NCI-H1105 (cell line): ENCODE results near the gene GOLPH3.
"Not testable (repeated sequence)": the region's sequence is repeated elsewhere in the genome, so short reads cannot be mapped to it uniquely, and the experiment has no call there.

Source experiments
- DNase-seq: peaks from one replicate; lab custom pipeline; 2025; lab: John Stamatoyannopoulos, UW

GOLPH3 gene

GRCh38 chr5:32174011-32174870 is at the start of gene GOLPH3:
TSS of gene GOLPH3 (minus strand) at chr5:32174319. CDS start at chr5:32174034, 285 bp downstream.
- peak; percentile 88 for DNase-seq

DNA sequence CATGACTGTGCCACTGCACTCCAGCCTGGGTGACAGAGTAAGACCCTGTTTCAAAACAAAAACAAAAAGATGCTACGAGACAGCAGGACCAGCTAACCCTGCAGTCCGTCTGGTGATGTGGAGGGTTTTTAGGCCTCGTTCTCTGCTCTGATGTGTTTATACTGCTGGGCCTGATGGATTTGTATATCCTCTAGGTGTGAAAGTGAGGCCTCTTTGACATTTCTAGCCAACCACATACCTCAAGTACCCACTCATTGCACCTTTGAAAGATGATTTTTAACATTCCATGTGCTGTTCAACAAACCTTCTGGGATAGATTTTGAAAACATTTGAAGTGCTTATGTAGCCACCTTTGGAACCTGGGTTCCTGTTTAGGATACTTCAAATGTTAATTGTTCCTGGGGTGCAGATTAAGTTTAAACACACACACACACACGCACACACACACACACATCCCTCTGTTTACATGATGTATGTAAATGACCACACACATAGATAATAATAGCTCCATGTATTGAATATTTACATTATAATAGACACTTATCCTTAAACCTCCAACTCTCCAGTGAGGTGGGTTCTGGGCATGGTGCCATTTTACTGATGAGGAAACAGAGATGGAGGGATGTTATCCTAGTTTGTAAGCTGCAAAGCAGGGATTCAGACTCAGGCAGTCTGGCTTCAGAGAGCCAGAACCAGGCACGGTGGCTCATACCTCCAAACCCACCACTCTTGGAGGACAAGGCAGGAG is 48.8 kb upstream of the GOLPH3 start:
- peak; percentile 1 for DNase-seq

DNA sequence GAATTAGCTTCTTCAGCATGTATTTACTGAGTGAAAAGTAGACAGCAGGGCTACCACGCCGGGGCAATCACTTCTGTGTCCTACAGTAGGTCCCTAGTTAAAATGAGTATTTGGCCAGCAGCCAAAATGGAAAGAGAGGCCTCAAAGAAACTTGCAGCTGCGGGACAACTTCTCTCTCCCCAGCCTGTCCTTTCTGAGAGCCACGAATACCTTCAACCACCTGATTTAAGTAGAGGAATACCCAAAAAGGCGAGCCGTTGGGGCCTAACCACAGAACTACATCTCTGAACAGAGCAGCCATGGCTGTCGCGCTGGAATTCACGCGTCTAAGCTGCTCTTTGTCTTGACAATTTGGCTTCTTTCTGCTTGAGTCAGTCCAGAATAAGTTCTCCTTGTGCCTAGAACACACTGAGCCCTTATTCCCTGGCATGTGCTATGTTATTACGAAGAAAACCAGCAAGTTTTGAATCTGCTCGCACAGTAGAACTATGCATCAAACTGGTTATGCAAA is 43.8 kb upstream of the GOLPH3 start:
- peak; percentile 22 for DNase-seq

DNA sequence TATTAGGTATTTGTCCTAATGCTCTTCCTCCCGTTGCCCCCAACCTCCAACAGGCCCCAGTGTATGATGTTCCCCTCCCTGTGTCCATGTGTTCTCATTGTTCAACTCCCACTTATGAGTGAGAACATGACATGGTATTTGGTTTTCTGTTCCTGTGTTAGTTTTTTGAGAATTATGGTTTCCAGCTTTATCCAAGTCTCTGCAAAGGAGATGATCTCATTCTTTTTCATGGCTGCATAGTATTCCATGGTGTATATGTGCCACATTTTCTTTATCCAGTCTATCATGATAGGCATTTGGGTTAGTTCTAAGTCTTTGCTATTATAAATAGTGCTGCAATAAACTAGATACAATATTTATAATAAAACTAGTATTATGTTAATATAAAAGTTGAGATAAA is 40.2 kb upstream of the GOLPH3 start:
- DNase-seq = not testable (repeated sequence)

GRCh38 chr5:32210151-32210550 is 36.0 kb upstream of the GOLPH3 start:
- DNase-seq = no peak

- not testable (repeated sequence) for DNase-seq
Observed at GRCh38 chr5:32208837-32209236, 34.7 kb upstream of the GOLPH3 start.

GRCh38 chr5:32207355-32207634 is 33.2 kb upstream of the GOLPH3 start:
- DNase-seq = no peak

GRCh38 chr5:32206509-32207354 is 32.6 kb upstream of the GOLPH3 start:
- no peak for DNase-seq

- no peak for DNase-seq
Observed at GRCh38 chr5:32206053-32206452, 31.9 kb upstream of the GOLPH3 start.

GRCh38 chr5:32202394-32202793 is 28.3 kb upstream of the GOLPH3 start:
- no peak for DNase-seq

- no peak for DNase-seq
Observed at GRCh38 chr5:32201122-32201753, 27.1 kb upstream of the GOLPH3 start.

DNA sequence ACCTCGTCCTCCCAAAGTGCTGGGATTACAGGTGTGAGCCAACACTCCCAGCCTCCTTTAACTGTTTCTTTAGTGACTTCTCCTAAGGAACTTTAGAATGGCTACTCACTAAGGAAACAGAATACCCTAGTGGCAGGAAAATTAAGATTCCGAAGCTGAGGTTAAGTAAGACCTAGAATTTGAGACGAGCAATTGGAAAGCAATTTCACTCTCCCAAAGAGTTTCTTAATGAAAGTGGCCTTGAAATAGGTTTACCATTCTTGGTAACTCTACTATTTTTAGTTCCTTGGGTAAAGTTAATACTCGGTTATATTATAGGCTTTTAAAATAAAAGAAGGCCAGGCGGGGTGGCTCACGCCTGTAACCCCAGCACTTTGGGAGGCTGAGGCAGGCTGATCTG is 22.9 kb upstream of the GOLPH3 start:
- no peak for DNase-seq

- no peak for DNase-seq
Observed at GRCh38 chr5:32195265-32195664, 21.1 kb upstream of the GOLPH3 start.

DNA sequence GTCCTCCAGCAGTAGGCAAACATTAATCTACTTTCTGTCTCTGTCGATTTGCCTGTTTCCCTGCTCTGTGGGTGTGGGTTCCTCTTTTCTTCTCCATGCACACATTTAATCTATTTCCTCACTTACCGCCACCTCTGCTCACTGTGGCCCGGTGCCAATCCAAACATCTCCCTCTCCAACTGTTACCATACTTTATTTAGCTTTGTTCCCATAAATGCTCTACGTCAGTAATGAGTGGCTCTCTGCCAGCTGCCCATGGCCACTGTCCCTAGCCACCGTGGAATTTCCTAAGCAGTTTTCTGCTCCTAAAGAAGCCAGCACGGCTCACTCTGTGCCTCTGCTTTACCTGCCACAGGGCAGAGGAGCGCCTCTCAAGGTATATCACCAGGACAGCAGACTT is 19.5 kb upstream of the GOLPH3 start:
- DNase-seq = peak; percentile 95

DNA sequence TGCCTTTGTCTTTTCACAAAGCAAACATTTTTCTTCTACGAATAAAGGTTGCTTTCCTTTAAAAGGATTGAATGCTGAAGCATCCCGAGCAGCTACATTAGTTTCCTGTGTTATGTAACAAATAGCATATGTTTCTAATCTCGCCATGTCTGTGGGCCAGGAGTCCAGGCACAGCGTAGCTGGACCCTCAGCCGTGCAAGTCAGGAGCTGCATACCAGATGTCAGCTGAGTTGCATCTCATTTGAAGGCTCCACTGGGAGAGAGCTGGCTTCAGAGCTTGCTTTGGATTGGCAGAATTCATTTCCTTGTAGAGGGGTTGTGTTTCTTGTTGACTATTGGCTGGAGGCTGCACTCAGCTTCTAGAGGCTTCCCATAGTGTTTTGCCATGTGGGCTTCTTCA is 16.0 kb upstream of the GOLPH3 start:
- DNase-seq = no peak

DNA sequence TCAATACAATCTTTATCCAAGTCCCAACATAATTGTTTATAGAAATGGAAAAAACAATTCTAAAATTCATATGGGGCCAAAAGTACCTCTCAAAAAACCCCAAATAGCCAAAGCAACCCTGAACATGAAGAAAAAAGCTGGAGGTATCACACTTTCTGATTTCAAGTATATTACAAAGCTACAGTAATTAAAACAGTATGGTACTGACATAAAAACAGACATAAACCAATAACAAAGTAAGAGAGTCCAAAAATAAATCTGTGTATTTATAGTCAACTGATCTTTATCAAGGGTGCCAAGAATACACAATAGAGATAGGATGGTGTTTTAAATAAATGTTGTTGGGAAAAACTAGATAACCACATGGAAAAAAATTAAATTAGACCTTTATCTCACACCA is 13.6 kb upstream of the GOLPH3 start:
- DNase-seq = no peak

GRCh38 chr5:32182463-32183063 is 8.4 kb upstream of the GOLPH3 start:
- DNase-seq = no peak

DNA sequence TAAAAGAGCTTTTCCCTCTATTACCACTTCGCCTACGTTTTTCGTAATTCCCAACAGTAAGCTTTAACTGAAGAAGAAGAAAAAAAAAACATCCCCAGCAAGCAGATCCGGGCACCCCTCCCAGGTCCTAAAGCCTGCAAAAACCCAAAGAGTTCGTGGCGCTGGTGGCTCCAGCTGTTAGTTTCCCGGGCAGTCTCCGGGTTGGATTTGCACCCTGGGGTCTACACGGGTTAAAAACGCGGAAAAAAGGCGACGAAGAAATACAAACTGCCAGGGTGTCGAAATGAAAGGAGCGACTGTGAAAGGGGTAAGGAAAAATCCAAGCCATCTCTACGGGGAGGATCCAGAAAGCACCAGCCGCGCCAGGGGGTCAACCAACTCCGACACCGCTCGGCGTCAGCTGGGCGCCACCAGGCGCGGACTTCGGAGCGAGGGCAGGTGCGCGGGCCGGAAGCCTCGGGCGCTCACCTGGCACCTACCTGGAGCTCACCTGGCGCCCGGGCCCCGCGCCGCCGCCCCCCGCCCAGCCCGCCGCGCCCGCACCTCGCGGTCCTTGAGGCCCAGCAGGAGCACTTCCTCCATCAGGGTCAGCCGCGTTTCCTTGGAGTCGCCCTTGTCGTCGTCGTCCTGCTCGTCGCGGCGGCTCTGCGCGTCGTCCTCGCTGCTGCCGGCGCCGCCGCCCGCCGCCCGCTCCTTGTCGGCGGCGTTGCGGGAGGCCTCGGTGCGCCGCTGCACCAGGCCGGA is 680 bp downstream of the GOLPH3 start:
- peak; percentile 71 for DNase-seq

GRCh38 chr5:32172923-32173266 is 1.2 kb downstream of the GOLPH3 start:
- DNase-seq = no peak

DNA sequence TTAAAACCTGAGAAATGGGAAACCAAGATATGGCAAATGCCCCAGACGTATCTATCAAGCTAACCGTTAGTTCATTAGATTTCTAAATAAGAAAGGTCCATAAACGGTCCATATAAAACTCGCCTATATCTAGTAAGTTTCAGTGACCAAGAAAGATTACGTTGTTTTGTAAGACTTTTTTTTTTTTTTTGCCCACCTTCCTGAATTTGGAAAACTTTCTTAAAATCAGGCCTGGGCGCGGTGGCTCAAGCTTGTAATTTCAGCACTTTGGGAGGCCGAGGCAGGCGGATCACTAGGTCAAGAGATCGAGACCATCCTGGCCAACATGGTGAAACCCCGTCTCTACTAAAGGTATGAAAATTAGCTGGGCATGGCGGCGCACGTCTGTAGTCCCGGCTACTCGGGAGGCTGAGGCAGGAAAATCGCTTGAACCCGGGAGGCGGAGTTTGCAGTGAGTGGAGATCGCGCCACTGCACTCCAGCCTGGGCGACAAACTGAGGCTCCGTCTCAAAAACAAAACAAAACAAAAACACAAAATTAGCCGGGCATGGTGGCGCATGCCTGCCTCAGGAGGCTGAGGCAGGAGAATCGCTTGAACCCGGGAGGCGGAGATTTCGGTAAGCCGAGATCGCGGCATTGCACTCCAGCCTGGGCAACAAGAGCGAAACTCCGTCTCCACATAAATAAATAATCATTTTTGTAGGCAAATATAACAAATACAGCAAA is 1.8 kb downstream of the GOLPH3 start:
- peak; percentile 12 for DNase-seq
